BLaER1 treated with 17β-estradiol and CSF1 and Interleukin-3, amounts not matched to agents 10 nM and 100 nM (cell line): ENCODE measurements around the gene KRTAP4-7.

Source experiments
- H3K27ac ChIP-seq, 11 experiments: shearing (Covaris generic); formaldehyde crosslinking; 2 replicates each; pipeline ENCODE4 v1.8.1; 2022
- H3K27me3 ChIP-seq, 11 experiments: shearing (Covaris generic); formaldehyde crosslinking; 2 replicates each; pipeline ENCODE4 v1.8.1; 2022
- H3K36me3 ChIP-seq, 11 experiments: shearing (Covaris generic); formaldehyde crosslinking; 2 replicates each; pipeline ENCODE4 v1.8.1; 2022
- H3K4me1 ChIP-seq, 10 experiments: shearing (Covaris generic); formaldehyde crosslinking; 2 replicates each; pipeline ENCODE4 v1.8.1; 2022
- H3K4me2 ChIP-seq, 11 experiments: shearing (Covaris generic); formaldehyde crosslinking; 2 replicates each; pipeline ENCODE4 v1.8.1; 2022
- H3K4me3 ChIP-seq, 10 experiments: shearing (Covaris generic); formaldehyde crosslinking; 2 replicates each; pipeline ENCODE4 v1.8.1; 2022
- H3K9ac ChIP-seq, 11 experiments: shearing (Covaris generic); formaldehyde crosslinking; 2 replicates each; pipeline ENCODE4 v1.8.1; 2022
- H3K9me3 ChIP-seq, 11 experiments: shearing (Covaris generic); formaldehyde crosslinking; replicated peaks in 1 of 11; 2 replicates each; pipeline ENCODE4 v1.8.1; 2022
- H4K20me1 ChIP-seq, 11 experiments: shearing (Covaris generic); formaldehyde crosslinking; 2 replicates each; pipeline ENCODE4 v1.8.1; 2022
- Cebpa-rat ChIP-seq, 11 experiments: shearing (Covaris generic); IDR thresholded peaks; 2 replicates each; pipeline ENCODE4 v1.8.1; 2022

Gene KRTAP4-7

DNA sequence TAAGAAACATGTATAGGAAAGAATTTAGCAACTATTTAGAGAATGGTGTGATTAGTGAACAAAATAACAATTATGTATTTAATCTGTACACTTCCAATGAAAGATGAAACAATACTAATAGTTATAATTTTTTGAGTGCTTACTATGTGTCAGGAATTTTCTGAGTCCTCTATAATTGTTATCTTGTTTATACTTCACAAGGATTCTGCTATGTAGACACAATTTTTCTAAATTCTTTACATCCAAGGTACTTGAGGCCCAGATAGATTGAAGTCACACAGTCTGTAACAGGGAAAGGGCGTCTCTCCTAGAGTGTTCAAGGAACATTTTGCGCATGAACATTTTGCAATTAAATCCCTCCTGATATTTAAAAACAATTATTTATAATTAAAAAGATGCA lies 41.1 kb downstream of the KRTAP4-7 start:
- TF ChIP-seq Cebpa-rat (IDR thresholded peaks at IDR 0.05) = no peak
- Histone ChIP-seq H3K4me3 (no peak overlapping the region), H3K27ac (no peak overlapping the region)

DNA sequence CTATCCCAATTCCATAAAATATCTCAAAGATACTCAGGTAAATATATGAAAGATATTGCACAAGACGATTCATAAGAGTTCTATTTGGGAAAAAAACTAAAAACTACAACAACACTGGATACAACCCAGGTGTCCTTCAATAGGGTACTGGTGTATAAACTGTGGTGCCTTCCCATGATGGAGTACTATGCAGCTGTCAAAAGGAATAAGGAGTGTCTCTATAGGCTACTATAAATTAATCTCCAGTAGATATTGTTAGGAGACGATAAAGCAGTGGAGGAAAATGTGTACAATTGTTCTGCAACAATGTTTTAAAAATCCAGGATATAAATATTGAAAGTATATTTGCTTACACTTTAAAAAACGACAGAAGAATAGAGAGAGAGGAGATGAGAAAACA lies 42.5 kb downstream of the KRTAP4-7 start:
- Histone ChIP-seq H3K27ac (no peak overlapping the region), H3K4me3 (no peak overlapping the region), H4K20me1 (no peaks in the 10 kb centered on the region), H3K9me3 (peaks cover 7 to 42% (median 32%) of the 10 kb centered on the region in 11 experiments), H3K9ac (no peak overlapping the region), H3K4me2 (no peak overlapping the region), H3K36me3 (no peaks in the 10 kb centered on the region), H3K27me3 (no peaks in the 10 kb centered on the region), H3K4me1 (peaks cover 12 to 27% (median 22%) of the 10 kb centered on the region in 10 experiments; a peak in 18 of 20 replicates)
- TF ChIP-seq Cebpa-rat (IDR thresholded peaks at IDR 0.05) = no peak

More for the DNA sequence above, 41.1 kb downstream of the KRTAP4-7 start:
- H3K36me3 ChIP-seq = no peaks in the 10 kb centered on the region
- 0 out of 22 replicates have a peak overlapping the region, but pooled peaks of 1 of the 11 experiments have one; percentile 29 for H3K4me2 ChIP-seq
- no peaks in the 10 kb centered on the region for H3K27me3 ChIP-seq
- H4K20me1 ChIP-seq = no peaks in the 10 kb centered on the region
- peaks cover 7 to 43% (median 32%) of the 10 kb centered on the region in 11 experiments for H3K9me3 ChIP-seq
- H3K4me1 ChIP-seq = peaks cover 20 to 38% (median 28%) of the 10 kb centered on the region in 10 experiments
- H3K9ac ChIP-seq = no peak overlapping the region

GRCh38 chr17:41127371-41127770 lies 43.4 kb downstream of the KRTAP4-7 start:
- H3K4me2 ChIP-seq = no peak overlapping the region
- H3K27me3 ChIP-seq = no peaks in the 10 kb centered on the region
- H3K9ac ChIP-seq = no peak overlapping the region
- H3K4me3 ChIP-seq = no peak overlapping the region
- peaks cover 2 to 36% (median 25%) of the 10 kb centered on the region in 11 experiments for H3K9me3 ChIP-seq
- no peak for TF ChIP-seq Cebpa-rat (IDR thresholded peaks at IDR 0.05)
- H3K4me1 ChIP-seq = peaks cover 12 to 36% (median 22%) of the 10 kb centered on the region in 10 experiments; a peak in 18 of 20 replicates
- H3K27ac ChIP-seq = no peak overlapping the region
- no peaks in the 10 kb centered on the region for H3K36me3 ChIP-seq
- no peaks in the 10 kb centered on the region for H4K20me1 ChIP-seq

- H3K27ac ChIP-seq = no peak overlapping the region
- TF ChIP-seq Cebpa-rat (IDR thresholded peaks at IDR 0.05) = no peak
- peak overlapping the region in 2 of 11 experiments; percentile 0 to 19; a peak in 2 of 22 replicates for H3K4me2 ChIP-seq
Measured at GRCh38 chr17:41131979-41132378, 48.0 kb downstream of the KRTAP4-7 start.

DNA sequence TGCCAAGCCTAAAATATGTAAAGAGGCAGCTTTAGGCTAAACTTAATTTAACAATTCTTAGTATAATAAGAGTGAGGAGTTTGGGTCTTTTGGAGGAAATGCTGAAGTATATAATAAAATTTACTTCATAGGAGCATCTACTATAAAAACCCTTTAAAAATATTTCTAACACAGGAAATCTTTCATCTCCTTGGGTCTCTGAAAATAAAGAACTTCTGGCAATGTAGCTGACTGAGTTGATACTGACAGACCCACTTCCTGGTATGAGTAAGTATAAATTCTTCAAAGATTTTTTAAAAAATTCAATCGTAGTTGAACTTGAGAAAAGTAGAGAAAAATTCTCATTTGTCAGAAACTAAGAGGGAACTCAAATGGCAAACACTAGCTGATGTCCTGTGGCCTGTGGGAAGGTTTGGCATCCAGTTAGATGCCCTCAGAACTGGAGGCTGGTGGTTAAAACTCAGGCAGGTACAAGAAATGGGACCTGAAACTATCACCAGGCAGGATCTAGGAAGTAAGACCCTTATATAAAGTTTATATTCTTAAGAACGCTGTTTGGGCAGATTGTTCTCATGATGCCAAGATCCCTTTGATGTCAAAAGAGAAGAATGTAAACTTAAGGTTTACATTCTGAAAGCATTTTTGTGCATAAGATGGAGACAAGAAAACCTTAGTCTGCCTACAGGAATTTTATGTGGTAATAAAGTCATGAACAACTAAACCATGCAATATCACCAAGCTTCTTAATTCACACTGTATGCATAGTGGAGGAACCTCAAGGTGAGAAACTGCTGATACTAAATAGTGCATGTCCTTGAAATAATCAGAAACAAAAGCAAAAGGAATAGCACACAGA lies 50.2 kb downstream of the KRTAP4-7 start:
- no peak overlapping the region for H3K9ac ChIP-seq
- no peaks in the 10 kb centered on the region for H3K36me3 ChIP-seq
- H3K4me3 ChIP-seq = no peak overlapping the region
- peak overlapping the region; percentile 17 to 55 (median 36); a peak in 15 of 22 replicates for H3K4me2 ChIP-seq
- H3K9me3 ChIP-seq = peaks cover 9 to 27% (median 18%) of the 10 kb centered on the region in 11 experiments; a peak in 16 of 22 replicates
- peak overlapping the region in 2 of 11 experiments; percentile 23 to 33; a peak in 3 of 22 replicates for H3K27ac ChIP-seq
- no peak for TF ChIP-seq Cebpa-rat (IDR thresholded peaks at IDR 0.05)
- no peaks in the 10 kb centered on the region for H3K27me3 ChIP-seq
- H4K20me1 ChIP-seq = no peaks in the 10 kb centered on the region
- peaks cover 9 to 33% (median 13%) of the 10 kb centered on the region in 10 experiments; a peak in 19 of 20 replicates for H3K4me1 ChIP-seq

More at GRCh38 chr17:41131979-41132378, 48.0 kb downstream of the KRTAP4-7 start:
- Histone ChIP-seq H3K9me3 (peaks cover 0 to 9% (median 3%) of the 10 kb centered on the region in 11 experiments; a peak in 8 of 22 replicates), H3K4me1 (peaks cover 9 to 33% (median 13%) of the 10 kb centered on the region in 10 experiments; a peak in 19 of 20 replicates), H3K9ac (no peak overlapping the region), H4K20me1 (no peaks in the 10 kb centered on the region), H3K27me3 (no peaks in the 10 kb centered on the region), H3K4me3 (no peak overlapping the region), H3K36me3 (no peaks in the 10 kb centered on the region)
